Measurements from ENCODE around the gene C9orf43. TPM values are rescaled to one million over a fixed set of nuclear protein-coding genes. Genes with fewer than 3 reads are reported as not detected.

C9orf43 gene
- total and polyA plus RNA-seq, 9 of the 15 experiments (the other 6 are each of a cell fraction or from before 2014, with no cell fraction given), result 0.21 to 0.58 (median 0.33) TPM

GRCh38 chr9:113409883-113410206 is 702 bp upstream of the C9orf43 start (continued):
- TF ChIP-seq NEUROD1 (IDR thresholded peaks at IDR 0.05; ENCODE audit: borderline replicate concordance, low read depth, low read length, partially characterized antibody) (no peak), THAP12 (CRISPR knock-in tag; IDR thresholded peaks at IDR 0.05) (peak; percentile 44; the same call in 1 of the 2 replicates), TCF3 (CRISPR knock-in tag; IDR thresholded peaks at IDR 0.05) (no peak), SUPT5H (IDR thresholded peaks at IDR 0.05) (no peak), NFRKB (IDR thresholded peaks at IDR 0.05; ENCODE audit: low read depth) (no peak), ZNF696 (CRISPR knock-in tag; conservative IDR thresholded peaks at IDR 0.05) (no peak), ZBTB43 (CRISPR knock-in tag; IDR thresholded peaks at IDR 0.05) (no peak), TAF1 (IDR thresholded peaks at IDR 0.05; ENCODE audit: control insufficient read depth, extremely low read depth, insufficient read depth, low read length, severe bottlenecking) (no peak), ZSCAN32 (CRISPR knock-in tag; IDR thresholded peaks at IDR 0.05) (no peak), FOXK1 (CRISPR knock-in tag; IDR thresholded peaks at IDR 0.05; ENCODE audit: borderline replicate concordance) (peak; percentile 90), EZH2 (IDR thresholded peaks at IDR 0.05; ENCODE audit: borderline replicate concordance, low read depth, low read length) (no peak), PRMT5 (CRISPR knock-in tag; IDR thresholded peaks at IDR 0.05) (no peak), ZNF695 (CRISPR knock-in tag; IDR thresholded peaks at IDR 0.05) (no peak), ETV6 (IDR thresholded peaks at IDR 0.05; ENCODE audit: borderline replicate concordance in 1 of 2, low read depth in 2 of 2, low read length in 1 of 2) (no peak), ETV6 (CRISPR knock-in tag; IDR thresholded peaks at IDR 0.05; ENCODE audit: borderline replicate concordance) (peak; percentile 32; the same call in 1 of the 2 replicates), CHD1 (IDR thresholded peaks at IDR 0.05; ENCODE audit: low read length) (peak; percentile 93), NR2C2 (CRISPR knock-in tag; IDR thresholded peaks at IDR 0.05) (no peak), NR2C2 (tag; IDR thresholded peaks at IDR 0.05) (no peak), NBN (IDR thresholded peaks at IDR 0.05; ENCODE audit: low read depth) (no peak), CBX5 (IDR thresholded peaks at IDR 0.05; ENCODE audit: borderline replicate concordance, low read depth) (no peak), MITF (IDR thresholded peaks at IDR 0.05) (no peak)
- TF ChIP-seq, protein P1, sequence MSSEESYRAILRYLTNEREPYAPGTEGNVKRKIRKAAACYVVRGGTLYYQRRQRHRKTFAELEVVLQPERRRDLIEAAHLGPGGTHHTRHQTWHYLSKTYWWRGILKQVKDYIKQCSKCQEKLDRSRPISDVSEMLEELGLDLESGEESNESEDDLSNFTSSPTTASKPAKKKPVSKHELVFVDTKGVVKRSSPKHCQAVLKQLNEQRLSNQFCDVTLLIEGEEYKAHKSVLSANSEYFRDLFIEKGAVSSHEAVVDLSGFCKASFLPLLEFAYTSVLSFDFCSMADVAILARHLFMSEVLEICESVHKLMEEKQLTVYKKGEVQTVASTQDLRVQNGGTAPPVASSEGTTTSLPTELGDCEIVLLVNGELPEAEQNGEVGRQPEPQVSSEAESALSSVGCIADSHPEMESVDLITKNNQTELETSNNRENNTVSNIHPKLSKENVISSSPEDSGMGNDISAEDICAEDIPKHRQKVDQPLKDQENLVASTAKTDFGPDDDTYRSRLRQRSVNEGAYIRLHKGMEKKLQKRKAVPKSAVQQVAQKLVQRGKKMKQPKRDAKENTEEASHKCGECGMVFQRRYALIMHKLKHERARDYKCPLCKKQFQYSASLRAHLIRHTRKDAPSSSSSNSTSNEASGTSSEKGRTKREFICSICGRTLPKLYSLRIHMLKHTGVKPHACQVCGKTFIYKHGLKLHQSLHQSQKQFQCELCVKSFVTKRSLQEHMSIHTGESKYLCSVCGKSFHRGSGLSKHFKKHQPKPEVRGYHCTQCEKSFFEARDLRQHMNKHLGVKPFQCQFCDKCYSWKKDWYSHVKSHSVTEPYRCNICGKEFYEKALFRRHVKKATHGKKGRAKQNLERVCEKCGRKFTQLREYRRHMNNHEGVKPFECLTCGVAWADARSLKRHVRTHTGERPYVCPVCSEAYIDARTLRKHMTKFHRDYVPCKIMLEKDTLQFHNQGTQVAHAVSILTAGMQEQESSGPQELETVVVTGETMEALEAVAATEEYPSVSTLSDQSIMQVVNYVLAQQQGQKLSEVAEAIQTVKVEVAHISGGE (CRISPR knock-in tag; IDR thresholded peaks at IDR 0.05), result no peak
